IMR-90 (cell line): ENCODE data around the gene MCHR2. TPM values are rescaled to one million over a fixed set of nuclear protein-coding genes. Genes with fewer than 3 reads are reported as not detected.

Source experiments
- ATAC-seq: fragments of 200-7000 bp; cut with Tn5 transposase; 2 replicates; pipeline ENCODE4 v1.9.1; 2020; ENCODE audit warnings: low read depth, mild to moderate bottlenecking, moderate library complexity
- BruUV-seq: library from RNA; stranded (reverse); fragments of 400-500 nt; replicated peaks from 2 replicates; lab custom pipeline; 2021; lab: Mats Ljungman, UMichigan
- CTCF ChIA-PET: fragments of 300-600 bp; formaldehyde crosslinking; extraction: SDS; loops from one replicate; lab custom pipeline; 2021; ENCODE audit warnings: antibody characterized with exemption; lab: Yijun Ruan, JAX
- POLR2A ChIA-PET: fragments of 300-600 bp; sonication (Branson Sonifier 250); formaldehyde crosslinking; loops from one replicate; lab custom pipeline; 2022; ENCODE audit warnings: antibody characterized with exemption; ENCODE audit not compliant: unreplicated experiment; lab: Charles Lee
- DNase-seq: peaks from one replicate; pipeline ENCODE4 v3.0.0; 2013
- H2AFZ ChIP-seq: replicated peaks from 2 replicates; pipeline ENCODE3; 2013; ENCODE audit warnings: low read length, mild to moderate bottlenecking; ENCODE audit not compliant: poor library complexity
- H2AK5ac ChIP-seq: 2 replicates; pipeline ENCODE4 v1.6.1; 2013; ENCODE audit warnings: low read depth, low read length, inconsistent platforms
- H2AK9ac ChIP-seq: replicated peaks from 2 replicates; pipeline ENCODE3; 2013; ENCODE audit warnings: mild to moderate bottlenecking, low read depth, low read length, moderate library complexity; ENCODE audit not compliant: poor library complexity
- H2BK120ac ChIP-seq: 2 replicates; pipeline ENCODE4 v1.6.1; 2013; ENCODE audit warnings: low read depth, low read length, inconsistent platforms
- H2BK15ac ChIP-seq: 3 replicates; pipeline ENCODE4 v1.6.1; 2013; ENCODE audit warnings: low read depth, low read length, inconsistent platforms
- H2BK20ac ChIP-seq: 2 replicates; pipeline ENCODE4 v1.6.1; 2013; ENCODE audit warnings: low read depth, mild to moderate bottlenecking, inconsistent platforms, low read length, moderate library complexity
- H2BK5ac ChIP-seq: 2 replicates; pipeline ENCODE4 v1.6.1; 2013; ENCODE audit warnings: mild to moderate bottlenecking, low read depth, low read length, inconsistent platforms; ENCODE audit not compliant: poor library complexity, severe bottlenecking
- H3K14ac ChIP-seq: replicated peaks from 2 replicates; pipeline ENCODE4 v1.6.1; 2013; ENCODE audit warnings: low read depth, low read length, inconsistent platforms
- H3K18ac ChIP-seq: 2 replicates; pipeline ENCODE4 v1.6.1; 2013; ENCODE audit warnings: low read depth, low read length, control low read depth
- H3K23ac ChIP-seq: 2 replicates; pipeline ENCODE4 v1.6.1; 2013; ENCODE audit warnings: low read depth, low read length, inconsistent platforms
- H3K27ac ChIP-seq: 2 replicates; pipeline ENCODE4 v1.5.1; 2013; ENCODE audit warnings: mild to moderate bottlenecking, control low read depth, low read length; ENCODE audit not compliant: insufficient read depth
- H3K27me3 ChIP-seq: 2 replicates; pipeline ENCODE4 v1.6.1; 2013; ENCODE audit warnings: low read length; ENCODE audit not compliant: control insufficient read depth, insufficient read depth
- H3K36me3 ChIP-seq: 2 replicates; pipeline ENCODE4 v1.6.1; 2013; ENCODE audit warnings: low read length, mixed read lengths; ENCODE audit not compliant: control insufficient read depth, insufficient read depth
- H3K4ac ChIP-seq: 2 replicates; pipeline ENCODE4 v1.6.1; 2013; ENCODE audit warnings: low read depth, low read length, inconsistent platforms
- H3K4me1 ChIP-seq: 2 replicates; pipeline ENCODE4 v1.6.1; 2013; ENCODE audit warnings: low read length, mixed read lengths; ENCODE audit not compliant: control insufficient read depth, insufficient read depth
- H3K4me2 ChIP-seq: 2 replicates; pipeline ENCODE4 v1.6.1; 2013; ENCODE audit warnings: low read depth, mild to moderate bottlenecking, control low read depth, low read length, moderate library complexity
- H3K4me3 ChIP-seq: 2 replicates; pipeline ENCODE4 v1.5.1; 2013; ENCODE audit warnings: low read depth, mild to moderate bottlenecking, control low read depth, low read length, moderate library complexity; ENCODE audit not compliant: insufficient read depth
- H3K56ac ChIP-seq: 2 replicates; pipeline ENCODE4 v1.6.1; 2013; ENCODE audit warnings: low read length, inconsistent platforms; ENCODE audit not compliant: insufficient read depth; ENCODE audit errors: extremely low read depth
- H3K79me1 ChIP-seq, 2 experiments: 2 replicates each; pipeline ENCODE4 v1.6.1; 2013; ENCODE audit warnings: low read length in 2 of 2, inconsistent platforms in 1 of 2, low read depth in 1 of 2
- H3K9ac ChIP-seq: 2 replicates; pipeline ENCODE4 v1.6.1; 2013; ENCODE audit warnings: low read depth, low read length, control low read depth
- H3K9me1 ChIP-seq: 2 replicates; pipeline ENCODE4 v1.6.1; 2013; ENCODE audit warnings: low read length, inconsistent platforms; ENCODE audit not compliant: insufficient read depth
- H3K9me3 ChIP-seq: 2 replicates; pipeline ENCODE4 v1.6.1; 2013; ENCODE audit warnings: low read length; ENCODE audit not compliant: control insufficient read depth, insufficient read depth
- H4K20me1 ChIP-seq: 2 replicates; pipeline ENCODE4 v1.6.1; 2013; ENCODE audit warnings: low read length, inconsistent platforms; ENCODE audit not compliant: insufficient read depth
- H4K5ac ChIP-seq: 2 replicates; pipeline ENCODE4 v1.6.1; 2013; ENCODE audit warnings: mild to moderate bottlenecking, low read depth, low read length, control low read depth
- H4K8ac ChIP-seq, 2 experiments: 2 replicates each; pipeline ENCODE4 v1.6.1; 2013; ENCODE audit warnings: low read depth in 2 of 2, low read length in 2 of 2, control low read depth in 1 of 2, inconsistent platforms in 1 of 2
- H4K91ac ChIP-seq: 2 replicates; pipeline ENCODE4 v1.6.1; 2013; ENCODE audit warnings: low read depth, low read length, inconsistent platforms; ENCODE audit not compliant: insufficient read depth
- BHLHE40 ChIP-seq: fragments of 150-350 bp; IDR thresholded peaks from 2 replicates; pipeline ENCODE4 v1.6.1; 2016; ENCODE audit warnings: mild to moderate bottlenecking, low read depth, low read length
- CEBPB ChIP-seq: IDR thresholded peaks from 2 replicates; pipeline ENCODE4 v1.6.1; 2012; ENCODE audit warnings: low read depth, low read length, improper control_type of control experiment
- CHD1 ChIP-seq: IDR thresholded peaks from 2 replicates; pipeline ENCODE4 v1.6.1; 2012; ENCODE audit warnings: low read depth, low read length, improper control_type of control experiment
- CTCF ChIP-seq: conservative IDR thresholded peaks from 2 replicates; pipeline ENCODE4 v1.5.1; 2012; ENCODE audit warnings: mild to moderate bottlenecking, low read depth, low read length, improper control_type of control experiment
- ELK1 ChIP-seq: fragments of 150-350 bp; IDR thresholded peaks from 2 replicates; pipeline ENCODE4 v1.6.1; 2016; ENCODE audit warnings: low read depth, mild to moderate bottlenecking, low read length, moderate library complexity, borderline replicate concordance
- FOS ChIP-seq: fragments of 150-350 bp; IDR thresholded peaks from 2 replicates; pipeline ENCODE4 v1.6.1; 2016; ENCODE audit warnings: low read depth, low read length
- MAFK ChIP-seq: IDR thresholded peaks from 2 replicates; pipeline ENCODE4 v1.6.1; 2012; ENCODE audit warnings: low read depth, low read length, improper control_type of control experiment
- MAZ ChIP-seq: IDR thresholded peaks from 2 replicates; pipeline ENCODE4 v1.6.1; 2012; ENCODE audit warnings: low read depth, mild to moderate bottlenecking, low read length, improper control_type of control experiment, moderate library complexity, borderline replicate concordance
- MXI1 ChIP-seq: IDR thresholded peaks from 2 replicates; pipeline ENCODE4 v1.6.1; 2012; ENCODE audit warnings: low read depth, mild to moderate bottlenecking, low read length, moderate library complexity, borderline replicate concordance
- NFE2L2 ChIP-seq: fragments of 150-350 bp; IDR thresholded peaks from 2 replicates; pipeline ENCODE4 v1.6.1; 2016; ENCODE audit warnings: low read depth, mild to moderate bottlenecking, low read length
- POLR2A ChIP-seq: IDR thresholded peaks from 2 replicates; pipeline ENCODE4 v1.6.1; 2012; ENCODE audit warnings: mild to moderate bottlenecking, low read depth, low read length
- RAD21 ChIP-seq: IDR thresholded peaks from 2 replicates; pipeline ENCODE4 v1.6.1; 2012; ENCODE audit warnings: low read length, improper control_type of control experiment
- RCOR1 ChIP-seq: IDR thresholded peaks from 2 replicates; pipeline ENCODE4 v1.6.1; 2012; ENCODE audit warnings: mild to moderate bottlenecking, low read length, improper control_type of control experiment; ENCODE audit not compliant: insufficient replicate concordance
- RFX5 ChIP-seq: IDR thresholded peaks from 2 replicates; pipeline ENCODE4 v1.8.0; 2012; ENCODE audit warnings: low read depth, mild to moderate bottlenecking, low read length, moderate library complexity
- SMC3 ChIP-seq: fragments of 150-350 bp; IDR thresholded peaks from 2 replicates; pipeline ENCODE4 v1.6.1; 2016; ENCODE audit warnings: low read depth, mild to moderate bottlenecking, antibody characterized with exemption, low read length, moderate library complexity
- USF2 ChIP-seq: fragments of 150-350 bp; IDR thresholded peaks from 2 replicates; pipeline ENCODE4 v1.6.1; 2017; ENCODE audit warnings: mild to moderate bottlenecking, antibody characterized with exemption, low read length, low read depth
- WGBS, 2 experiments: methylation state at CpG; one replicate each; pipeline versions ENCODE4 v1.1.5 to v1.1.7; 2013; ENCODE audit warnings: missing lambda C conversion rate in 2 of 2; ENCODE audit not compliant: insufficient read length in 1 of 2; ENCODE audit errors: extremely low coverage in 2 of 2; 5-methylcytosine and 5-hydroxymethylcytosine counted together
- dilution Hi-C: fragments of 300-500 bp; cut with HindIII; formaldehyde crosslinking; loops from one replicate; pipeline ENCODE4 v1.14.3; 2018; ENCODE audit warnings: low sequenced_read_pairs; ENCODE audit not compliant: unreplicated experiment
- in situ Hi-C: fragments of 300-500 bp; cut with MboI; formaldehyde crosslinking; loops from 3 replicates; pipeline ENCODE4 v1.14.3; 2019; ENCODE audit warnings: low sequenced_read_pairs, inconsistent platforms, mixed read lengths
- intact Hi-C: fragments of 100-400 bp; cut with micrococcal nuclease; formaldehyde crosslinking; loops from 2 replicates; pipeline ENCODE4 v1.10.0; 2022
- polyA plus RNA-seq, 3 experiments: library from polyadenylated mRNA; depleted of rRNA; stranded (reverse); fragments of >200 nt; gene quantifications; 2 replicates each; pipeline ENCODE4 v1.2.3, GENCODE V29; 2012; ENCODE audit warnings: low replicate concordance in 1 of 3
- total RNA-seq: library from RNA; depleted of rRNA; stranded (reverse); fragments of >200 nt; gene quantifications from 2 replicates; pipeline ENCODE4 v1.2.3, GENCODE V29; 2012

Gene MCHR2
- total and polyA plus RNA-seq, 2 of the 4 experiments (the other 2 are of a cell fraction) = not detected

- H4K20me1 ChIP-seq = no peaks in the 10 kb centered on the region
- H3K4ac ChIP-seq = no peak overlapping the region
- no peaks in the 10 kb centered on the region for H3K79me1 ChIP-seq
- ATAC-seq = no peak
- no peaks in the 10 kb centered on the region for H3K9me3 ChIP-seq
- no CpG with 5 or more reads among the region's 5 CpGs for WGBS, 2 experiments
- H3K4me2 ChIP-seq = no peak overlapping the region
- H3K4me3 ChIP-seq = no peak overlapping the region
- in situ Hi-C loops = no loop called here
- no peak overlapping the region for H2BK20ac ChIP-seq
- no peak overlapping the region for H4K5ac ChIP-seq
- H2BK120ac ChIP-seq = no peak overlapping the region
- dilution Hi-C loops = no loop called here
- H3K56ac ChIP-seq = no peak overlapping the region
- no peak overlapping the region for H2BK15ac ChIP-seq
- ChIA-PET POLR2A (no interaction called here), CTCF (interaction anchor here (0.9 kb wide), 1 partner anchor 14 kb away, joined by 3 read pairs; no protein-coding TSS in a partner anchor)
- H3K4me1 ChIP-seq = no peaks in the 10 kb centered on the region
- H2AFZ ChIP-seq = no peak overlapping the region
- no peak overlapping the region for H4K91ac ChIP-seq
- no peak overlapping the region for H4K8ac ChIP-seq
- no peak overlapping the region for H2AK9ac ChIP-seq
- H3K18ac ChIP-seq = no peak overlapping the region
- no peak overlapping the region for H2AK5ac ChIP-seq
- no peak overlapping the region for H3K14ac ChIP-seq
- no peak overlapping the region for H2BK5ac ChIP-seq
- BruUV-seq = no TSS peak
- H3K36me3 ChIP-seq = no peaks in the 10 kb centered on the region
- no peak overlapping the region for H3K9ac ChIP-seq
- peaks cover 5% of the 10 kb centered on the region for H3K27me3 ChIP-seq
- intact Hi-C loops = no loop called here
- H3K9me1 ChIP-seq = no peaks in the 10 kb centered on the region
- no peak for DNase-seq
- no peak overlapping the region for H3K23ac ChIP-seq
- H3K27ac ChIP-seq = no peak overlapping the region
- TF ChIP-seq SMC3 (no peak), POLR2A (no peak), CHD1 (no peak), MAZ (no peak), MAFK (no peak), USF2 (no peak), NFE2L2 (no peak), RFX5 (no peak), RAD21 (no peak), BHLHE40 (no peak), CTCF (no peak), MXI1 (no peak), ELK1 (no peak), RCOR1 (no peak), CEBPB (no peak), FOS (no peak)
Observed at GRCh38 chr6:99951016-99951805, 42.8 kb downstream of the MCHR2 start.
